ENCODE data around the gene FMN1. TPM values are rescaled to one million over a fixed set of nuclear protein-coding genes. Genes with fewer than 3 reads are reported as not detected.

The FMN1 gene
- polyA plus RNA-seq, 3 donors: 0.28 to 3.7 (median 0.34) TPM

DNA sequence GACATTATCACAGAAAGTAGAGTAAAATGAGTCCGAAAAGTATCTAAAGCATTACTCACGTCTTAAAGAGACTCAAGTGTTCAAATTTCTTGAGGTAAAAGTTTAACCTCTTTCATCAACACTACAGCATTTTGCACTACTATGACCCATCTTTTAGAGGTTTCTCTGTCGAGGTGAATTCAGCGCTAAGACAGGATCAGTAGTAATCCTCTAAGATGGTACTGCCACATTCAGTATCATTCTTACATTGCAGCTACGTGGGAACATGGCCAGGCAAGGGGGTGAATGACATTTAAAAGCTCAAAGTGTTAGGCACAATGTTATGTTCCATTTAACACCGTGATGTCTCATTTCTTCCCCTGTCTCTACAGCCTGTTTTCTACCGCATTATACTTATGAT lies 210.8 kb downstream of the FMN1 start:
- Histone ChIP-seq H3K79me2 (ENCODE audit: insufficient read depth, low read length) (no peaks in the 10 kb centered on the region), H3K36me3 (replicated peaks in 1 of 2; ENCODE audit: control insufficient read depth in 1 of 2, insufficient read depth in 2 of 2, low read length in 2 of 2) (no peaks in the 10 kb centered on the region), H2AFZ (ENCODE audit: insufficient read depth, low read depth, low read length, poor library complexity, severe bottlenecking) (no peak overlapping the region), H3K9me3 (replicated peaks in 1 of 2; ENCODE audit: control insufficient read depth in 1 of 2, insufficient read depth in 1 of 2, low read length in 2 of 2) (no peaks in the 10 kb centered on the region), H3K4me3 (replicated peaks in 1 of 3; ENCODE audit: low read depth in 2 of 3, low read length in 3 of 3) (no peak overlapping the region), H3K27me3 (ENCODE audit: control insufficient read depth in 2 of 2, insufficient read depth in 2 of 2, low read length in 2 of 2) (no peaks in the 10 kb centered on the region), H3K27ac (ENCODE audit: low read depth in 1 of 2, low read length in 2 of 2) (no peak overlapping the region), H3K9ac (ENCODE audit: insufficient read depth, low read length, poor library complexity, severe bottlenecking) (no peak overlapping the region), H4K20me1 (ENCODE audit: insufficient read depth, low read length) (no peaks in the 10 kb centered on the region), H3K4me1 (ENCODE audit: control insufficient read depth in 1 of 2, insufficient read depth in 2 of 2, low read length in 2 of 2) (no peaks in the 10 kb centered on the region), H3K4me2 (replicated peaks; ENCODE audit: extremely low read depth, low read length, poor library complexity, severe bottlenecking) (no peak overlapping the region)
- no peak for DNase-seq
- Mint-ChIP-seq H3K36me3 (no peaks in the 10 kb centered on the region), H3K4me3 (no peak overlapping the region), H3K4me1 (no peaks in the 10 kb centered on the region), H3K27ac (no peak overlapping the region), H3K27me3 (ENCODE audit: low read depth in 3 of 3) (peaks cover 0 to 1% (median 0%) of the 10 kb centered on the region in 3 donors), H3K9me3 (no peaks in the 10 kb centered on the region)
- 100% methylated on average over 1 of the region's 7 CpGs for WGBS (ENCODE audit: insufficient coverage)
- intact Hi-C loops (cut with micrococcal nuclease): no loop called here
- TF ChIP-seq, protein P1, sequence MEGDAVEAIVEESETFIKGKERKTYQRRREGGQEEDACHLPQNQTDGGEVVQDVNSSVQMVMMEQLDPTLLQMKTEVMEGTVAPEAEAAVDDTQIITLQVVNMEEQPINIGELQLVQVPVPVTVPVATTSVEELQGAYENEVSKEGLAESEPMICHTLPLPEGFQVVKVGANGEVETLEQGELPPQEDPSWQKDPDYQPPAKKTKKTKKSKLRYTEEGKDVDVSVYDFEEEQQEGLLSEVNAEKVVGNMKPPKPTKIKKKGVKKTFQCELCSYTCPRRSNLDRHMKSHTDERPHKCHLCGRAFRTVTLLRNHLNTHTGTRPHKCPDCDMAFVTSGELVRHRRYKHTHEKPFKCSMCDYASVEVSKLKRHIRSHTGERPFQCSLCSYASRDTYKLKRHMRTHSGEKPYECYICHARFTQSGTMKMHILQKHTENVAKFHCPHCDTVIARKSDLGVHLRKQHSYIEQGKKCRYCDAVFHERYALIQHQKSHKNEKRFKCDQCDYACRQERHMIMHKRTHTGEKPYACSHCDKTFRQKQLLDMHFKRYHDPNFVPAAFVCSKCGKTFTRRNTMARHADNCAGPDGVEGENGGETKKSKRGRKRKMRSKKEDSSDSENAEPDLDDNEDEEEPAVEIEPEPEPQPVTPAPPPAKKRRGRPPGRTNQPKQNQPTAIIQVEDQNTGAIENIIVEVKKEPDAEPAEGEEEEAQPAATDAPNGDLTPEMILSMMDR (IDR thresholded peaks at IDR 0.05): no peak

DNA sequence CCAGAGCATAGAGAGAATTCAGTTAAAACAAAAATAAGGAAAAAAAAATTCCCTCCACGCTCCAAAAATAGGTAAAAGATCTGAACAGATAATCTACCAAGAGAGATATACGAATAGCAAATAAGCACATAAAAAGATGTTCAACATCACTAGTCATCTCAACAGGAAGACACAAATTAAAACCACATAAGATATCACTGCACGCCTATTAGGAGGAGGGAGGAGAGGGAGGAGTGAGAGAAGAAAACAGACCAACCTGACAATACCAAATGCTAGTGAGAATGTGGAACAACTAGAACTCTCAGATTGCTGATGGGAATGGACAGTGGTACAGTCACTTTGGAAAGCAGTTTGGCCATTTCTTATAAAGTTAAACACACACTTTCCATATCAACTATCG lies 212.5 kb downstream of the FMN1 start:
- Histone ChIP-seq H4K20me1 (ENCODE audit: insufficient read depth, low read length) (no peaks in the 10 kb centered on the region), H3K9me3 (replicated peaks in 1 of 2; ENCODE audit: control insufficient read depth in 1 of 2, insufficient read depth in 1 of 2, low read length in 2 of 2) (no peaks in the 10 kb centered on the region), H3K79me2 (ENCODE audit: insufficient read depth, low read length) (no peaks in the 10 kb centered on the region), H3K4me3 (replicated peaks in 1 of 3; ENCODE audit: low read depth in 2 of 3, low read length in 3 of 3) (no peak overlapping the region), H3K27me3 (ENCODE audit: control insufficient read depth in 2 of 2, insufficient read depth in 2 of 2, low read length in 2 of 2) (no peaks in the 10 kb centered on the region), H3K27ac (ENCODE audit: low read depth in 1 of 2, low read length in 2 of 2) (no peak overlapping the region), H3K4me2 (replicated peaks; ENCODE audit: extremely low read depth, low read length, poor library complexity, severe bottlenecking) (no peak overlapping the region), H3K4me1 (ENCODE audit: control insufficient read depth in 1 of 2, insufficient read depth in 2 of 2, low read length in 2 of 2) (no peaks in the 10 kb centered on the region), H2AFZ (ENCODE audit: insufficient read depth, low read depth, low read length, poor library complexity, severe bottlenecking) (no peak overlapping the region), H3K36me3 (replicated peaks in 1 of 2; ENCODE audit: control insufficient read depth in 1 of 2, insufficient read depth in 2 of 2, low read length in 2 of 2) (no peaks in the 10 kb centered on the region), H3K9ac (ENCODE audit: insufficient read depth, low read length, poor library complexity, severe bottlenecking) (no peak overlapping the region)
- Mint-ChIP-seq H3K27me3 (ENCODE audit: low read depth in 3 of 3) (peaks cover 2 to 3% (median 3%) of the 10 kb centered on the region in 3 donors), H3K27ac (no peak overlapping the region), H3K36me3 (no peaks in the 10 kb centered on the region), H3K9me3 (no peaks in the 10 kb centered on the region), H3K4me3 (no peak overlapping the region), H3K4me1 (no peaks in the 10 kb centered on the region)
- TF ChIP-seq, protein P1 (IDR thresholded peaks at IDR 0.05): no peak
- no CpG with 5 or more reads among the region's 4 CpGs for WGBS (ENCODE audit: insufficient coverage)
- no peak for DNase-seq
- intact Hi-C loops (cut with micrococcal nuclease): no loop called here
